Fibroblast of upper back skin (primary cell): ENCODE data around the gene SP110.

Experiments used
- DNase-seq: peaks from one replicate; pipeline ENCODE4 v3.0.0-alpha.2; 2013

SP110 gene

DNA sequence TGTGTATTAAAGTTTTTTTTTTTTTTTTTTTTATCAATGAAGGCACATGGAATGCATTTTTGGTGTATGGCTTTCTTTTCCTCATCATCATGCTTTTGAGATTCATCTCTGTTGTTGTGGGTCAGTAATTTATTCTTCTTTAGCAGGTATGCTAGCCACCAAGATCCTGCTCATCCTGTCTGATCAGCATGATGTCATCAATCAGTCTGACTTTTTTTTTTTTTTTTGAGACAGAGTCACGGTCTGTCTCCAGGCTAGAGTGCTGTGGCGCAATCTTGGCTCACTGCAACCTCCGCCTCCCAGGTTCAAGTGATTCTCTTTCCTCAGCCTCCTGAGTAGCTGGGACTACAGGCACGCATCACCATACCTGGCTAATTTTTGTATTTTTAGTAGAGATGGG, 3.0 kb upstream of the SP110 start:
- DNase-seq, result peak; percentile 1

DNA sequence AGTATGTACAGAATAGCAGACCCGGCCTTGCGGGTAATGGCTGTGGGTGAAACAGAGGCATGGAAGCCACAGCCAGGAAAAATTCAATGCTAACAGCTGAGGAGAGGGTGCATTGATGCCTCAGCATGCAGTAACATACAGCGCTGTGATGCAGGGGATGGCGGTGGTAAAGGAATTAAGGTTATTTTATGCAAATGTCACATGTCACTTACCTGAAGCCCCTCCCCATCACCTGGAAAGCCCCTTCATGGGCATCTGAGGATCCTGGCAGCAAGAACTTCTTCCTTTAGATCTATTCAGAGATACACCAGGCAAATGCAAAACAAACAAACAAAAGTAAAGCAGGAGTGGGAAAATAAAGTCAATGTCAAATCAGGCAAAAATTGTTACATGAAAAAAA, 1.7 kb upstream of the SP110 start:
- no peak for DNase-seq

DNA sequence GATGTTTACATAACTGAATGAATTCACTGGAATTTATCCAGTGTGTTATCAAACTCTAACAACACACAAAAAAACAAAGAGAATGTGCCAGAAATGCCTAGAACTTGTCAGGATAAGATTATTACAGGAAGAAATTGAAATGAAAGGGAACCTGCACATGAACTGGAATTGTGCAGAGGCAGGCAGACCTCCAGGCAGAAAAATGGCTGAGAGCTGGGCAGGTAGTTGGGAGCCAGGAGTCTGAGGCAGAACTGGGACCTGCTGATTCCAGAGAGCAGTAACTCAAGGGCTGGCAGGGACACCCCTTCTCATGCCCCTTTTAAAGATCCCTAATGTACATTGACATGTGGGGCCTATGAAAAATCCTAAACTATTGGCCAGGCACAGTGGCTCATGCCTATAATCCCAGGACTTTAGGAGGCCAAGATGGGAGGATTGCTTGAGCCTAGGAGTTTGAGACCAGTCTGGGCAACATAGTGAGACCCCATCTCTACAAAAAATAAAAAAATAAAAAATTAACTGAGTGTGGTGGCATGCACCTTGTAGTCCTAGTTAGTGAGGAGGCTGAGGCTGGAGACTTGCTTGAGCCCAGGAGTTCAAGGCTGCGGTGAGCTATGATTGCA, 674 bp upstream of the SP110 start:
- DNase-seq, result no peak

DNA sequence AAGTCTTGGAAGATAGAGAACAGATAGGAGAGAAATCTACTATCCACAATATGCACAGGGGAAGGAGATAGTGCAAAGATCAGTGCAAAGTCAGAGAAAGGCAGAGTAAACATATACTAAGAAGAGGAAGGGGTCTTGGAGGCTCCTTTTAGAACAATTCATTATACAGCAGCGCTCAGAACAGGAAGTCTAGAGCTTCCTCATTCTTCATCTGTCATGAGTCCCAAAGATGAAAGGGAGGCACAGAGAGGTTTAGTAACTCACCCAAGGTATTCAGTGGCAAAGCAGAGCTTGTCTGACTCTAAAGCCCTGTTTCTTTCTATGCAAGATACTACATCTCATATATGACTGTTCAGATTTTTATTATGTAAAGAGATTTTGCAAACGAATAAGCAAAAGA, 1.4 kb downstream of the SP110 start:
- DNase-seq, result no peak

DNA sequence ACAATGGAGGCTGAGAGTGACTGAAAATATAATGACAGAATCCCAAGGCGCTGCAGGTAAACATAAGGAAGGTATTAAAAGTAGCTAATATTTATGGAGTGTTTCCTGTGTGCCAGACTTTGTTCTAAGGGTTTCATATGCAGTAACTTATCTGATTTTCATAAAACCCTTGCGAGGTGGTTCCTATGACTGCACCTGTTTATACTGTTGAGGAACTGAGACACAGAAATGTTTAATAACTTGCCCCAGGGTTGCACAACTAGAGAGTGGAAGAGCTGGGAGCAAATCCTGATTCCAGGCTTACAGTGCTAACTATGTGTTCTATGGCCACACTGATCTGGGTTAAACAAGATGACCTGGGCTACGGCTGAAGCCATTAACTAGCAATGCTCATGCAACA, 2.4 kb downstream of the SP110 start:
- DNase-seq, result no peak

DNA sequence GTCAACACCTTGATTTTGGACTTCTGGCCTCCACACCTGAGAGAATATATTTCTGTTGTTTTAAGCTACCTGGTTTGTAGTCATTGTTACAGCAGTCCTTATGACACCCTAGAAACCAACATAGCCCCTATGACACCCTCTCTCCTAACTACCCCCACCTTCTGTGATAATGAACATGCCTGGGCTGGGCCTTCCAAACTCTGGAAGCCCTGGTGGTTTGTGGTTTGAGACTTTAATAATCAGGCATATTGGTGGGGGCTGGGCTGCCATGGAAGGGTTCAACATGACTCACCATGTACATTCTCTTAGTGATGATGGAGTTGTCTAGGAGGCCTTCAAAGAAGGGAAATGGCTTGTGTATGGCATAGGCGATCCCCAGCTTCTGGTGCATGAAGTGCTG, 3.3 kb downstream of the SP110 start:
- DNase-seq, result no peak

DNA sequence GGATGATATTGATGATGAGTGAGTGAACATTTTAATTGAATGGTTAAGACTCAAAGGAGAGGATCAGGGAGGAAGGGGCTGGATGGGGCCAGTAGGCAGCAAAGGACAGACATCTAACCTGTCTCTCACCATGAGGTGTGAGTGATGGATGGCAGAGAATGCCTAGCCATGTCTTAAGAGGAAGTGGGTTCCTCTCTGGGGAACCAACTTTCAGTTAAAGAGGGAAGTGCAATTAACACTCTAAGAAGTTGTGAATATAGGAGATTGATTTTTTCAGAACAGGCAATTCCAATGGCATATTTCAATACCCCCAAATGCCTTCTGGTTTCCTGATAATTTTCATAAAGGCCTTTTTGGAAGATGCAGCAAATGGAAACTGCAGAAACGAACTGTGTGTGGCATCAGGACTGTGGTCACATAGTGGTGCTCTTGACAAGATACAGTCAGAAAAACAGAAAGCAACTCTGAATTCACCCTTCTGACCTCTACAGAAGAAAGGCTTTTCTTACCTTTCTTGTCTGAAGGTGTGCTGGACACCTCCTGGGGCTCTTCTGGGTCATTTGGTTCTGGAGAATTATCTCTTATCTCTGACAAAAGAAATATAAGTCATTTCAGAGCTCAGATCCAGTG, 10.2 kb downstream of the SP110 start:
- DNase-seq, result no peak

DNA sequence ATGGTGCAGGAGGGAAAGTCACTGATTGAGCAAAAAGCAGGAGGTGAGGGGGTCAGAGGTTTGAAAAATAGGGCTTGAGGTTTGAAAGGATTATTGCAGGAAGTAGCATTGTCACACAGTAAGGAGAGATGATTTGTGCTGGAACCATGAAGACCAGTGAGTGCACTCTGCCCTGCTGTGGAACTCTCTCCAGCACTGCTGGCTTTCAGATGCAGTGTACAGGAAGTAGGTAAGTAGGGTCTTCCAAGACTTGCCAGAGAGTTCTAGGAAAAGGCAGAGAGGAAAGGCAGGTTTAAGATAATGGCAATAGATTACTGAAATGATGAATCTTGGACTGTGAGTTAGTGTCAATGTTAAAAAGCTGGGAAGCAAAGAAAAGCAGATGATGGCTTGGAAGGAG, 11.2 kb downstream of the SP110 start:
- DNase-seq, result no peak

DNA sequence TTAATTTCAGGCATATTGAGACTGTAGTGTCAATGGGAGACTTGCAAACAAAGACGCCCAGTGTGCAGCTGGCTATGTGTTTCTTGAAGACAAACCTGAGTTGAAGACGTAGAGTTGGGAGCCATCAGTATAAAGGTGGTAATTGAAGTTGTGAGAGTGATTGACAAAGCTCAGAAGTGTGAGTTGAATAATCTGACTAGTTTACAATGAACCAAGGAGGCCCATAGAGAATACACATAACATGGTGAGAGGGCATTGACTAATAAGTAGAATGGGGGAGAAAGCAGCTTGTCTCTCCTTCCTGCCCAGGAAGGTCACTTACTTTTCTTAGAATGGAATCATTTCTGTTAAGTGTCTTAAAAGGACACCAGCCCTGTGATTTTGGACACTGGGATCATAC, 14.1 kb downstream of the SP110 start:
- no peak for DNase-seq

DNA sequence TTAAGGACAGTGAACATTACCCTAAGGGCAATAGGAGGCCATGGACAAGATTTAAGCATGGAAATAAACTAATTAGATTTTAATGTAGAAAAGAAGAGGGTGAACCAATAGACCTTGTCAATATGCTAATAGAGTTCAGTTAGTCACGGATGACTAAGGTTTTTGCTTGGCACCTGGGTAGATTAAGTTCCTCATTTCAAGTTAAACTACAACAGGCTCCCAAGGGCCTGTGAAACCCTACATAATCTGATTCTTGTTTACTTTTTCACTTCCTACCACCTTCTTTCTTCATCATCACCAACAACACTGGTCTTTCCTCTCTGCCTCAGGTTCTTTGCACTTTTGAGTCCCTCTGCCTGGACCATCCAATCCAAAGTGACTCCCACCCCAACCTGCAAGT, 14.8 kb downstream of the SP110 start:
- no peak for DNase-seq

DNA sequence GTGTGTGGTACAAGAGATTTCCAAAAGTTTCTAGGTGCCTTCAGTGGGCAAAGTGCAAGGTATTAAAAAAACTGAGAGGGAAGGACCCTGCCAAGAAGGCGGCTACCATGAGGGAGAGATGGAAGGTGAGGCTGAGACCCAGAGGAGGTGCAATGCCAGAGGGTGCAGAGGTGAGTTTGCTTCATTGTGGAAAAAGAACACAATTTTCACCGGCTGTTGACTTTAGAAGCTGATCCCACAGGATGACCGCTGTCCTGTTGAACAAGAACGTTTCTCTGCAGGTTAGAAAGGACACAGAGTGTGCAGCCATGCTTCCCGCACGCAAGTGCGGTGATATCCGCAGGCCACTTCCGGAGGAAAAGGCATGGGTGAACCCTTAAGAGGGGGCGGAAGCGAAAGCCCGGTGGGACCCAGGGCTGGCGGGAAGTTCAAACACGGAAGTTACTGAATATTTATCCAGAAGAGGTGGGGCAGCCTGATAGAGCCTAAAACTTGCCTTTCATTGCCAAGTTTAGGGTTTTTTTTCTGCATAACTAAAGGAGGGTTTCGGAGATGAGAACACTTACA, 16.6 kb downstream of the SP110 start:
- no peak for DNase-seq

DNA sequence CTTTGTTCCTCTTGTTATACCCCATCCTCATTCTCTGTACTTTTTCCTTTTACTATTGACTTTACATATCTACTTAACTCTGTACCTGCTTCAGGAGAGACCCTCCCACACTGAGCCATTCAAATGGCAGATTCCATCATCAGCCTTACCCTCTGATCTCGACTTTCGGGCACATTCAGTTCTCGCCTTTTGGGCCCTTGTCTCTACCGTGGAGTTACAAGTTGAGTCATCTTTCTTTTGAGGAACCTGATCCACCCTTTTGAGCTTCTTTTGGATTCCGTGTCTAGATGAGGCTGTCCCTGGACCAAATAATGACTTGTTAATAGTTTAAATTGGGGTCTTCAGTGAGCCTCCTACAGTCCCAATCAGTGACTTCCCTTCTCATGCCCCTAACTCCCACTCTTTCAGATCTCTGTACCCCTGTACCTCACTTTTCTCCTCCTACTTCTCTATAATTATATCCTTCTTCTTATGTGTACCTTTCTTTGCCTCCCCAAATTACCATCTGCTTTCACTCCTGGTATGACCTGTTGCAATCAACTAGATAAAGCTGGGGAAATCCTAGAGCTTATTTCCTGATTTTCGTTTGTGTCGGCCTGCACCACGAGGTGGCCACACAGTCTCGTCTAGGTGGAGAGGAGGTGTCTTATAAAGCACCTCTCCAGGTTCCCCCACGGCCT, 17.2 kb downstream of the SP110 start:
- DNase-seq, result no peak

DNA sequence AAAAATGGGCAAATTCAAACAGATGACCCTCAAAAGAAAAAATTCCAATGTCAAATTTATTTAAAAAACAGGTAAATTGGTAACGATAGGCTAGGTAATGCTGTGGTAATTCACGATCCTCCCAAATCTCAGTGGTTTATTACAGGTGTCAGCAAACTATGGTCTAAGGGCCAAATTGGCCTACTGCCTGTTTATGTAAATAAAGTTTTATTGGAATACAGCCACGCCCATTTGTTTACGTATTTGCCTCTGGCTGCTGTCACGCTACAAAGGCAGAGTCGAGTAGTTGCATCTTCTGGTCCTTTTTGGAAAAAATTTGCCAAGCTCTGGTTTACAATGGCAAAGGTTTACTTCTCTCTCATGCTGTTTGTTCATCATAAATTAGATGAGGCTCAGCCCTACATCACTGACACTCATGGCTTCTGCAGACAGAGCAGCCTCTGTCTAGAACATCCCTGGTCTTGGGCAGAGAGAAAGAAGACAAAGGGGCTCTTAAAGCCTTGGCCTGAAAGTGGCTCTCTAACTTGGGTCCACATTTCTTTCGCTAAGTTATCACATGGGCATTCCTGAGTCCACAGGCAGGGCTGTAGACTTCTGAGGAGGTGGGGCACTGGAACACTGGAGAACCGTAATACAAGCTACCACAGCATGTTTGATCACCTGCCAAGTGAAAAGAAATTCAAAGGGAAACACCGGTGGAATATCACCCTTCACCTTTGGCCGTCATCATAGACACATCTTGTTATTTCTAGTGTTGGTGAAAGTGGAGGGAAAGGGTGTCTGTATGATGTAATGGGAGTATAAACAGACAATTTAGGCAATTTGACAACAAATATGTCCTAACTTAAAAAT, 34.8 kb downstream of the SP110 start:
- DNase-seq, result peak; percentile 24

DNA sequence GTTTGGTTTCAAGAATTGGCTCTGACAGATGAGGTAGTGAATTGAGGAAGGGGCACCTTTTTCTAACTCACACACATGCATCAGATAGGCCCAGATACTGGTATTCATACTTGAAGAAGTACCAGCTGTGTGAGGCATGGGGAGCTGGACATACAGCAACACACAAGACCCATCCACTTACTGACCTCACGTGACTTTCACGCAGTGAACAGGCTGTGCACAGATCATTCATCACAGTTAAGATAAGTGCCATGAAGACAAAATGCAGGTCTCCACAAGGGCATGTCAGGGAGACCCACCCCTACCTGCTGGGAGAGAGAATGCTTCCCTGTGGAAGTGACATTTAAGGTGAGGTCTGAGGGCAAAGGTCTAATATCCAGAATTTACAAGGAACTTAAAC, 38.6 kb downstream of the SP110 start:
- no peak for DNase-seq

DNA sequence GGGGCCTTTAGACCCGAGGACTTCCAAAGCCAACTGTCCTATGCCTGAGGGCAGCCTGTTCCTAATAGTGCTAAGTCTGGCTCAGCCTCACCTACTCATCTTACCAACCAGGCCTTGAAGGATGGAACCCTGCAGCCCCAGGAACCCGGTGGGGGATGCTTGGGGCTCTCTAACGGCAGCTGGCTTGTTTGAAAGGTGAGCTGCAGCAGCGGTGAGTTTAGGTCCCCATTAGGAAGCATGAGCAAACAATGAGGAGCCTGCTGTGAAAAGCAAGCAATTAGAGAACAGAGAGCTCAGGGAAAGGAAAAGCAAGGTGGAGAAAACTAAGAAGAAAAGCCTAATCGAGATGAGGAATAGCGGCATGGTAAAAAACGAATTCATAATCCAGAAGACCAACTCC, 39.9 kb downstream of the SP110 start:
- no peak for DNase-seq

DNA sequence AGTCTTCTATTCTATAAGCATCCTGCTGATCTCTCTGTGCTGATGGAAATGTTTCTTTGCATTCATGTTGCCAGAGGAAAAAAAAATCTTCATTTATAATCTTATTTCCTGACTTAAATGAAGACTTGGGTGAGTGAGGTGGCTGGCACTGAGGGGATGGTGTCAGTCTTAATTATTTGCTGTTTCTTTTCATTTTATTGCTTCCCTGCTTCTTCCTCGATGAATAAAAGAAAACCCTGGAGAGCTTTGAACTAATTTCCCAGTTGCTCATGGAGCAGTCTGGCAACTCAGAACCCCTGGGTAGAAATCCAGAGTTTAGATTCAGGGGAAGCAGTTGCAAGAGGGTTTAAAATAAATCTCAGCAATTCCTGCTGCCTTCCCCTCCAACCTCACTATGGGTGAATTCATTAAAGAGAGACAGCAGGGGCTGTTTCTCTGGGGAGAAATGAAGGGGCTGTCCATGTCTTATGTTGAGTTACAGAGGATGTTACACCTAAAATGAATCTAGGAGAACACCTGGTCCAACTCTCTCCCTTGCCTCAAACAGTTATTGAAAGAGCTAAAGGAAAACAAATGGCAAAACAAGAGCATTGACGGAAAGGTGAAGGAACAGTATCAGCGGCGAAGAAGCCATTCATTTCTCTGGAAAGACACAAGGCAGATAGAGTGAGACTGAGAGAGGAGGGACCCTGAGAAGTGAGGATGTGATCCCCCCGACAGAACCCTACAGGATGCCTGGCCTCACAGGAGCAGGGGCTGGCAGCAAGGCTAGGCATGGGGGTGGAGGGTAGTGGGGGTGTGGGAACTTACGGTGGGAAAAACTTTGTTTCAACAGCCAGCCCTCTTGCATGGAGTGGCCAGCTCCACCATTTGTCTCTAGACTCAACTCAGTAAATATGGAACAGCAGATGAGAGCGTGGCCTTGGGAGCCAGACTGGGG, 41.0 kb downstream of the SP110 start:
- DNase-seq, result no peak

DNA sequence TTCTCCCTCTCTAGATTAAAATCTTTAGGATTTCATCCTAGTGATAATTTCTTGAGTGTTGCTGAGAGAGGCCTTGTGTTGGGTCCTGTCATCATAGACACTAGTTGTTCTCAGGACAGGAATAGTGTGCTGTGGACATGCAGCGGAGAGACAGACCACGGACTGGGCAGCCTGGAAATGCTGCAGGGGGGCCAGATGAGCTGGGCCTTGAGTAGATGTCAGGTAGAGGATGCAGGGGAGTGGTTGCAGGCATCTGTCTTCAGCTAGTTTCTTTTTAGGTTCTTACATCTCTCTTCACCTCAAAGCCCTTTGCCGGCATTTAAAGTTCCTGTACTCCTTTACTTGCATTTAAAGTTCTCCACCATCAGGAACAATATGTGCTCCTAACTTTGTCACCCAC, 42.8 kb downstream of the SP110 start:
- DNase-seq, result no peak

DNA sequence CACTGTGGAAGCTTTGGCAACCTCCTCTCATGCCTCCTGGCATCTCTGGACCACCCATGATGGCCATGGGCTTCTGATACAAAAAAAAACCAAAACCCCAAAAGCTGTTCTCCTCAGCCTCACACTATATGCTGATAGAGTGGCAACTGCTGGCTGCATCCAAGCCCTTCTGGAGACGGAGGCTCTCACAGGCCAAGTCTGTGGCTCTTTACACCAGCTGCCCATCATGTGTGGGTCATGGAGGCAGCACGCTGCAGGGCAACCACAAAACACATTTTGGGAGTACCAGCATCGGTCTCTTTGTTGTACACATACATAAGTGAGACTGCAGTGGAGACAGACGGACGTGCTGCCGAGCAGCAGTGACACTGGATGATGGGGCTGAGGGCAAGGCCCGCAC, 45.3 kb downstream of the SP110 start:
- no peak for DNase-seq

DNA sequence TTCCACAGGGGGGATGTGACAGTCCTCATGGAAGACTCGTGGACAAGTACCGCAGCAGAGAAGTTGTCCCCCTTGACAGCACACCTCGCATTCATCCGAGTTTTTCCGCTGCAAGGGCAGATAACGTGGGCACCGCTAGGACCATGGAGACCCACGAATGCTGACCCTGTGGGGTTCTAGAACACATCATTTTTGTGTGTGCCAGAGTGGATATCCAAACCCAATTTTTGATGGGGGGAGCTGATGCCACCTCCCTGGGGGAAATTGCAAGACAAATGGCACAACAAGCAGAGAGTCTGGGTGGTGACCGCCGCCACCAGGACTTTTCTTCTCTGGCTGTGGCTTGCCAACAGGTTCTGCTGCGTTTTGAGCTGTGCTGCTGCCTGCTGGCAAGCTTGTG, 46.9 kb downstream of the SP110 start:
- DNase-seq, result no peak

DNA sequence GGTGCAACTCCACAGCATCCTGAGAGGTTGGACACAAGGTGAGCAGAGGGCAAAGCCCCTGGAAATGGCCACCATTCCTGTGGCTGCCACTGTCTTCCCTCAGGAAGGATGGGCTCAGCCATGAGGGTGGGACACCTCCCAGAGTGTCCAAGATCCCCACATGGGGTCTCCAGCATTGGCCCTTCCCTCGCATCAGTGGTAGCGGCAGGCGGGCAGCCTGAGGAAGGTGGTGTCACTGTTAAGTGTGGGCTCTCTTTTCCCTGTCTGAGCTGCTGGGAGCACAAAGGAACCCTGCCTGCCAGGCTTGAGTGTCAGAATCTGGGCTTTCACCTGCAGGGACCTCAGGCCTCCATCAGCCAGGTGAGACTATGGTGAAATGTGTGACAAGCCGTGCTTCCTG, 47.6 kb downstream of the SP110 start:
- DNase-seq, result no peak

DNA sequence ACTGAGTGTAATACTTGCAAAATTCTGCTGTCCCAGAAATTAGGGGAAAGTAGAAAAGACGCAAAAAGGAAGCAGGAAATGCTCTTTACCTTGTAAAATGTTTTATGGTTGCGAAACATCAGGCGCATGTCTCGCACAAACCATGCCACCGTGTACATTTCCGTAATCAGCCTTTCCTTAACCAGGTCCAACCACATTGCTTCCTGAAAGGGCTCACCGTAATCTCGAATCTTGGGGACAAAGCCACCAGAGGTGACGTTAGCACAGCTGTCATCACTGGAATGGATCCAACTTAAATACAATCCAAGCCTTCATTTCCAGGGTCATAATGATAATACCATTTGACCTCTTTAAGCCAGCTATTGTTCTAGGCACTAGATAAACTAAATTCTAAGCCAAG, 49.3 kb downstream of the SP110 start:
- DNase-seq, result no peak

DNA sequence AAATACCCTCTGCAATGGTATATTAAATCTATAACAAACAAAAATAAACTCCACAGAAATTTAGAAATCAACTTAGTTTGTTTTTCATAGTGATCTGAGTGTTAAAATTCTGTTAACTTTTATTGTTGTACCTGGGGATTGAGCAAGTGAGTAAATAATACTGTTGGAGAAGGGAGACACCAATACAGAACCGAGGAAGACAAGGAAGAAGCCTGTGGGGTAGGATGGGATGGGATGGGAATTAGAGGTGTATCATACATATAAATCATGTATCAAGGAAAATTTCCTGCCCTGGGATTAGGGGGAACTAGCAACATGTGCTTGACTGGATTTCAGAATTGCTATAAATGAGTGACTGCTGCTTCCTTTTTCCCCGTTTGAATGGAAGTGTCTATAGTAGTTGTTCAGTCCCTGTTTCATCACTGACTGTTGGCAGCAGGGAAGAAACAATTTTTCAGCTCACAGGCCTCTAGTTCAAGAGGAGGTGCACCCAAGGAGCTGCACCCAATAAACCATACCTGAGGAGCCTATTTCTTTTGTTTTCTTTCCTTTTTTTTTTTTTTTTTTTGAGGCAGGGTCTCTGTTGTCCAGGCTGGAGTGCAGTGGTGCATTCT, 53.1 kb downstream of the SP110 start:
- no peak for DNase-seq
